HAP-1 (cell line): ENCODE measurements around the gene YJU2.
A peak's percentile ranks its signal among the peaks of the same experiment; 100 is the strongest.

ENCODE experiments used
- DNase-seq, 2 experiments: peaks; one replicate each; pipeline ENCODE4 v3.0.0-alpha.2; 2016 to 2020; ENCODE audit warnings: low spot score in 2 of 2
- H3K27me3 ChIP-seq: fragments of 250-450 bp; sonication (Bioruptor Pico); 2 replicates; pipeline ENCODE4 v1.5.1; 2020; ENCODE audit warnings: low read depth, mild to moderate bottlenecking, moderate library complexity
- H3K36me3 ChIP-seq: fragments of 250-450 bp; sonication (Bioruptor Pico); replicated peaks from 2 replicates; pipeline ENCODE4 v1.5.1; 2020; ENCODE audit warnings: mild to moderate bottlenecking
- H3K4me1 ChIP-seq: fragments of 250-450 bp; sonication (Bioruptor Pico); 2 replicates; pipeline ENCODE4 v1.5.1; 2020; ENCODE audit warnings: mild to moderate bottlenecking
- H3K4me3 ChIP-seq: fragments of 250-450 bp; sonication (Bioruptor Pico); 2 replicates; pipeline ENCODE4 v1.5.1; 2020; ENCODE audit warnings: mild to moderate bottlenecking, moderate library complexity
- H3K9me3 ChIP-seq: fragments of 250-450 bp; sonication (Bioruptor Pico); 2 replicates; pipeline ENCODE4 v1.5.1; 2020; ENCODE audit warnings: mild to moderate bottlenecking, moderate library complexity
- in situ Hi-C: fragments of 300-500 bp; cut with MboI; formaldehyde crosslinking; loops from 3 replicates; pipeline ENCODE4 v1.14.3; 2020; ENCODE audit warnings: low sequenced_read_pairs, inconsistent platforms, mixed read lengths

Gene YJU2

GRCh38 chr19:4246767-4247593, at the start of gene YJU2:
YJU2 (plus strand) TSS chr19:4247080; CDS start chr19:4247147, 67 bp downstream.
- Histone ChIP-seq H3K9me3 (no peaks in the 10 kb centered on the region), H3K4me3 (peak within 1 kb of the TSS; percentile 85), H3K4me1 (peaks cover 5% of the 10 kb centered on the region), H3K36me3 (peaks cover 18% of the 10 kb centered on the region), H3K27me3 (no peaks in the 10 kb centered on the region)
- peak; percentile 95 to 100 for DNase-seq
- in situ Hi-C loops = no loop called here

GRCh38 chr19:4197228-4197624, 49.7 kb upstream of the YJU2 start:
- in situ Hi-C loops = no loop called here
- peaks cover 32% of the 10 kb centered on the region for H3K27me3 ChIP-seq

GRCh38 chr19:4197625-4198466, 49.0 kb upstream of the YJU2 start:
- in situ Hi-C loops = no loop called here
- Histone ChIP-seq H3K4me1 (no peaks in the 10 kb centered on the region), H3K4me3 (peak overlapping the region; percentile 7; the same call in 1 of the 2 replicates), H3K27me3 (peaks cover 37% of the 10 kb centered on the region), H3K9me3 (no peaks in the 10 kb centered on the region), H3K36me3 (no peaks in the 10 kb centered on the region)
- peak in 1 of 2 experiments; percentile 55 for DNase-seq

More at GRCh38 chr19:4197228-4197624, 49.7 kb upstream of the YJU2 start:
- H3K4me1 ChIP-seq = no peaks in the 10 kb centered on the region
- no peak for DNase-seq
- H3K36me3 ChIP-seq = no peaks in the 10 kb centered on the region
- H3K9me3 ChIP-seq = no peaks in the 10 kb centered on the region
- H3K4me3 ChIP-seq = no peak overlapping the region

DNA sequence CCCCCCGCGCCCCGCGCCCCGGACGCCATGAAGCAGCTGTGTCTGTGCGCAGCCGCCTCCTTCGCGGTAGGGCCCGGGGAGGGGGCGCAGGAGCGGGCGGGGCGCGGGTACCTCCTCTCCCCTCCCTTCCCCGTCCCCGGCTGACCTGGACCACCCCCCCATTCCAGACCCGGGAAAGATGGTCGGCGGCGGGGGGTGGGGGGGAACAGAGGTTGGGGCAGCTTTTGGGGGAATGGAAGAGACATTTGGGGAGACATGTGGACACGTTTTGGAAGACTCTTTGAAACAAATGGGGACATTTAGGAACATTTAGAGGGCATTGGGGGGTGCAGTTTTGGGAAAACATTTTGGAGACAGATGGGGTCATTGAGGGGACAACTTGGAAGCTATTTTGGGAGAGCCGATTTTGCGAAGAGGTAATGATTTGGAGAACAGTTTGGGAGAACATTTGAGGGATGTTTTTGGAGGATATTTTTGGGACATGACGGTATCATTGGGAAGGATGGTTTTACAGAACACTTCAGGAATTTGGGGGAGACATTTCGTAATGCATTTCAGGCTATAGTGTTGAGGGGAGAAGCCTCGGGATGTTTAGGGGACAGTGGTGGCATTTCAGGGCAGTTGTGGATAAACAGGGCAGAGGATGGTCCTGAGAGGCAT, 48.3 kb upstream of the YJU2 start:
- H3K4me1 ChIP-seq = no peaks in the 10 kb centered on the region
- H3K4me3 ChIP-seq = no peak overlapping the region
- no peak for DNase-seq
- in situ Hi-C loops = no loop called here
- H3K27me3 ChIP-seq = peaks cover 37% of the 10 kb centered on the region
- H3K36me3 ChIP-seq = no peaks in the 10 kb centered on the region
- H3K9me3 ChIP-seq = no peaks in the 10 kb centered on the region

DNA sequence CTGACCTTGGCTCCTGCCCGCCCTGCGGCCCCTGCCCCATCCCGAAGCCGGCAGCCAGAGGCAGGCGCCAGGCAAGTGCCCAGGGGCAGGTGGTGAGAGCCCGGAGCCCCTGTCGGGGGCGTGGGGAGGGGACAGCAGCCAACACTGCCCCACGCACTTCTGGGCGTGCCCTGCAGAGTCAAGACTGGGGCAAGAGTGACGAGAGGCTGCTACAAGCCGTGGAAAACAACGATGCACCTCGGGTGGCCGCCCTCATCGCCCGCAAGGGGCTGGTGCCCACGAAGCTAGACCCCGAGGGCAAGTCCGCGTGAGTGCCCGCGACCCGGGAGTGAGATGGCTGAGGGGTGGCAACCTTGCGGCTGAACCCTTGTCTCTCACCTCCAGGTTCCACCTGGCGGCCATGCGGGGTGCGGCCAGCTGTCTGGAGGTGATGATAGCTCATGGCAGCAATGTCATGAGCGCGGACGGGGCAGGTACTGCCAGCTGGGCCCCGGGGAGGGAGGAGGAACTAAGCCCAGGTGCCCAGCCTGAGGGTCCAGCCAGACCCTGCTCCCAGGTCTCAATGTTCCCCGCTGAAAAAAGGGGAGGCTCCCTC, 47.1 kb upstream of the YJU2 start:
- no peaks in the 10 kb centered on the region for H3K36me3 ChIP-seq
- in situ Hi-C loops = no loop called here
- no peaks in the 10 kb centered on the region for H3K4me1 ChIP-seq
- no peak overlapping the region for H3K4me3 ChIP-seq
- H3K27me3 ChIP-seq = peaks cover 39% of the 10 kb centered on the region
- no peak for DNase-seq
- no peaks in the 10 kb centered on the region for H3K9me3 ChIP-seq

DNA sequence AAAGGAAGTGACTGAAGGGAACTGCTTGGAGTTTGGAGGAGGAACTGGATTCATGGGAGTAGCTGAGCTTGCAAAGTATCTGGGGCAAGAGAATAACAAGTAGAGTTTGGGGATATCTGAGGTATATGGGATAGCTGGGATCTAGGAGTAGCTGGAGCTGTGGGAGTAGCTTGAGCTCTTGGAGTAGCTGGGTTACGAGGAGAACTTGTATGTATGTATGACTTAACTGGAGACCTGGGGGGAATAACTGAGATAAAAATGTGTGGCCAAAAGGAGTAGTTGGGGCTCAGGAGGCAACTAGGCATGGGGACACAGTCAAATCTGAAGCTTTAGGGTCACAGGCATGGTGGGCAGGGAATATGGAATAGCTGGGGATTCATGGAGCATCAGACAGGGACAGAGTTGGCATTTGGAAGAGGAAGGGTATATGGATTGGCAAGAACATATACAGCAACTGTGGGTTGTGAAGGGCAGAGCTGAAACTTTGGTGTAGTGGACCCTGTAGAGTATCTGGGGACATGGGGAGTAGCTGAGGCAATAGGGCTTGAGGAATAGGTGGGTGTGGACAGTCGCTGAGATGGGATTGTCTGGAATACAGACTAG, 45.8 kb upstream of the YJU2 start:
- no peaks in the 10 kb centered on the region for H3K36me3 ChIP-seq
- no peak for DNase-seq
- peaks cover 35% of the 10 kb centered on the region for H3K27me3 ChIP-seq
- H3K4me1 ChIP-seq = no peaks in the 10 kb centered on the region
- in situ Hi-C loops = no loop called here
- no peak overlapping the region for H3K4me3 ChIP-seq
- no peaks in the 10 kb centered on the region for H3K9me3 ChIP-seq

GRCh38 chr19:4201798-4202197, 45.1 kb upstream of the YJU2 start:
- DNase-seq = no peak
- H3K27me3 ChIP-seq = peaks cover 35% of the 10 kb centered on the region
- H3K9me3 ChIP-seq = no peaks in the 10 kb centered on the region
- H3K4me1 ChIP-seq = no peaks in the 10 kb centered on the region
- no peak overlapping the region for H3K4me3 ChIP-seq
- in situ Hi-C loops = no loop called here
- H3K36me3 ChIP-seq = no peaks in the 10 kb centered on the region

GRCh38 chr19:4206818-4207484, 39.9 kb upstream of the YJU2 start:
- Histone ChIP-seq H3K4me1 (no peaks in the 10 kb centered on the region), H3K9me3 (no peaks in the 10 kb centered on the region), H3K27me3 (peaks cover 10% of the 10 kb centered on the region), H3K4me3 (no peak overlapping the region), H3K36me3 (no peaks in the 10 kb centered on the region)
- in situ Hi-C loops = no loop called here
- DNase-seq = peak in 1 of 2 experiments; percentile 32

GRCh38 chr19:4208385-4209094, 38.3 kb upstream of the YJU2 start:
- Histone ChIP-seq H3K4me3 (no peak overlapping the region), H3K27me3 (peaks cover 13% of the 10 kb centered on the region), H3K36me3 (no peaks in the 10 kb centered on the region), H3K9me3 (no peaks in the 10 kb centered on the region), H3K4me1 (no peaks in the 10 kb centered on the region)
- in situ Hi-C loops = no loop called here
- DNase-seq = peak in 1 of 2 experiments; percentile 43

DNA sequence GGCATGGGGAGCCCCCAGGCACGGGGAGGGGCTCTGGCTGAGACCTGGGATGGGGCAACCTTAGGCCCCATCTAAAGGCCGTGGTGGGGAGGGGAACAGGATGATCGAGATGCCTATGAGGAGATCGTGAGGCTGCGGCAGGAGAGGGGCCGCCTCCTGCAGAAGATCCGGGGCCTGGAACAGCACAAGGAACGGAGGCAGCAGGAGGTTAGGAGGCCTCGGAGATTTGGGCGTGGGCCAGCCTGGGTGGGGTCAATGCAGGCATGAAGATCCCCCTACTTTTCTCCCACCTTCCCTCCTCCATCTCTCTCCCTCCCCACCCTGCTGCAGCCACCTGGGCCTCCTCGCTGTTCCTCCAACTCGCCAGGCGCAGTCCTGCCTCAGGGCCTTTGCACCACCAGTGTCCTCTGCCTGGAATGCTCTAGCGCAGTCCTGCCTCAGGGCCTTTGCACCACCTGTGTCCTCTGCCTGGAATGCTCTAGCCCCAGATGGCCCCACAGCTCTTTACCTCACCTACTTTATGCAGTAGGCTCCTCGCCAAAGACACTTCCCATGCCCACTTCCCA, 36.6 kb upstream of the YJU2 start:
- H3K4me1 ChIP-seq = no peaks in the 10 kb centered on the region
- H3K27me3 ChIP-seq = peaks cover 21% of the 10 kb centered on the region
- H3K36me3 ChIP-seq = no peaks in the 10 kb centered on the region
- in situ Hi-C loops = no loop called here
- DNase-seq = no peak
- no peaks in the 10 kb centered on the region for H3K9me3 ChIP-seq
- H3K4me3 ChIP-seq = no peak overlapping the region

DNA sequence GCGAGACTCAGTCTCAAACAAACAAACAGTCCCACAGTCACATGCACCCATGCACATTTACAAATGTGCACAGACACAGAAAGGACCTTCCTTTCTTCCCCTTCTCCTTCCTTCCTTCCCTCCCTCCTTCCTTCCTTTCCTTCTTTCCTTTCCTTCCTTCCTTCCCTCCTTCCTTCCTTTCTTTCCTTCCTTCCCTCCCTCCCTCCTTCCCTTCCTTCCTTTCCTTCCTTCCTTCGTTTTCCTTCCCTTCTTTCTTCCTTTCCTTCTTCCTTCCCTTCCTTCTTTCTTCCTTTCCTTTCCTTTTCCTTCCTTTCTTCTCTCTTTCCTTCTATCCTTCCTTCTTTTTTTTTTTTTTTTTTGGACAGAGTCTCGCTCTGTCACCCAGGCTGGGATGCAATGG, 33.8 kb upstream of the YJU2 start:
- H3K36me3 ChIP-seq = no peaks in the 10 kb centered on the region
- DNase-seq = no peak
- H3K9me3 ChIP-seq = no peaks in the 10 kb centered on the region
- H3K4me1 ChIP-seq = no peaks in the 10 kb centered on the region
- in situ Hi-C loops = no loop called here
- no peak overlapping the region for H3K4me3 ChIP-seq
- H3K27me3 ChIP-seq = peaks cover 21% of the 10 kb centered on the region

GRCh38 chr19:4215807-4216206, 31.1 kb upstream of the YJU2 start:
- Histone ChIP-seq H3K4me3 (no peak overlapping the region), H3K36me3 (no peaks in the 10 kb centered on the region), H3K9me3 (no peaks in the 10 kb centered on the region), H3K27me3 (peaks cover 21% of the 10 kb centered on the region), H3K4me1 (no peaks in the 10 kb centered on the region)
- in situ Hi-C loops = no loop called here
- no peak for DNase-seq
